Activated CD4-positive, alpha-beta T cell treated with anti-CD3 and anti-CD28 coated beads for 24 hours (primary cell): ENCODE measurements around the gene CPLX3.

Experiments
- DNase-seq, 2 donors: peaks; one replicate each; pipeline ENCODE4 v3.0.0-alpha.2; 2020; ENCODE audit warnings: low read depth in 2 of 2

The CPLX3 gene

GRCh38 chr15:74802290-74802689 lies 24.1 kb upstream of the CPLX3 start:
- no peak for DNase-seq

- no peak for DNase-seq
These were observed 23.5 kb upstream of the CPLX3 start for GRCh38 chr15:74802862-74803447.

GRCh38 chr15:74804935-74805334 lies 21.5 kb upstream of the CPLX3 start:
- no peak for DNase-seq

- DNase-seq: no peak
These were observed 19.1 kb upstream of the CPLX3 start for GRCh38 chr15:74807282-74807681.

GRCh38 chr15:74808078-74808839 lies 18.2 kb upstream of the CPLX3 start:
- DNase-seq: no peak

GRCh38 chr15:74808840-74809229 lies 17.6 kb upstream of the CPLX3 start:
- DNase-seq: no peak

- DNase-seq: no peak
These were observed 17.2 kb upstream of the CPLX3 start for GRCh38 chr15:74809242-74809641.

- DNase-seq: no peak
These were observed 16.5 kb upstream of the CPLX3 start for GRCh38 chr15:74809956-74810355.

- no peak for DNase-seq
These were observed 13.9 kb upstream of the CPLX3 start, which contains the start of gene LMAN1L for GRCh38 chr15:74812533-74812932. TSS of gene LMAN1L (plus strand) at chr15:74812835. CDS start at chr15:74812855, 20 bp downstream.

- no peak for DNase-seq
These were observed 11.1 kb upstream of the CPLX3 start for GRCh38 chr15:74815121-74815934.

- DNase-seq: no peak
These were observed 10.5 kb upstream of the CPLX3 start for GRCh38 chr15:74815961-74816360.

- no peak for DNase-seq
These were observed 9.6 kb upstream of the CPLX3 start for GRCh38 chr15:74816624-74817369.

GRCh38 chr15:74817370-74817737 lies 9.1 kb upstream of the CPLX3 start:
- no peak for DNase-seq

- no peak for DNase-seq
These were observed 6.4 kb upstream of the CPLX3 start for GRCh38 chr15:74820056-74820455.

- no peak for DNase-seq
These were observed 5.2 kb upstream of the CPLX3 start for GRCh38 chr15:74821091-74821789.

GRCh38 chr15:74821790-74822158 lies 4.7 kb upstream of the CPLX3 start:
- no peak for DNase-seq

- DNase-seq: no peak
These were observed 4.2 kb upstream of the CPLX3 start for GRCh38 chr15:74822233-74822632.

GRCh38 chr15:74823324-74823723 lies 3.1 kb upstream of the CPLX3 start:
- no peak for DNase-seq

GRCh38 chr15:74824976-74825375 lies 1.5 kb upstream of the CPLX3 start:
- no peak for DNase-seq

GRCh38 chr15:74825866-74826265 lies 561 bp upstream of the CPLX3 start:
- DNase-seq: no peak

GRCh38 chr15:74826921-74827320 lies 494 bp downstream of the CPLX3 start:
- DNase-seq: no peak
